Suppressor macrophage treated with lipopolysaccharide for 1 hour (primary cell): Measurements from ENCODE around the gene COBLL1.
A peak's percentile ranks its signal among the peaks of the same experiment; 100 is the strongest.

ENCODE experiments used
- DNase-seq, 3 donors: peaks; one replicate each; pipeline ENCODE4 v3.0.0-alpha.2; 2020 to 2022

COBLL1 gene

GRCh38 chr2:164706522-164706921 is 135.1 kb downstream of the COBLL1 start:
- peak; percentile 7 to 42 (median 16) for DNase-seq

- no peak for DNase-seq
Measured at GRCh38 chr2:164705412-164706167, 136.0 kb downstream of the COBLL1 start.

- DNase-seq, result no peak
Measured at GRCh38 chr2:164703915-164704706, 137.5 kb downstream of the COBLL1 start.

- DNase-seq, result no peak
Measured at GRCh38 chr2:164701565-164701964, 140.1 kb downstream of the COBLL1 start.

- DNase-seq, result no peak
Measured at GRCh38 chr2:164700390-164700789, 141.2 kb downstream of the COBLL1 start.

GRCh38 chr2:164697688-164698461 is 143.7 kb downstream of the COBLL1 start:
- DNase-seq, result peak; percentile 20 to 33 (median 21)

- DNase-seq, result no peak
Measured at GRCh38 chr2:164696634-164697033, 145.0 kb downstream of the COBLL1 start.

- DNase-seq, result no peak
Measured at GRCh38 chr2:164694275-164694695, 147.3 kb downstream of the COBLL1 start.

- DNase-seq, result no peak
Measured at GRCh38 chr2:164693834-164694233, 147.8 kb downstream of the COBLL1 start.

GRCh38 chr2:164693390-164693789 is 148.2 kb downstream of the COBLL1 start:
- DNase-seq, result no peak

- DNase-seq, result no peak
Measured at GRCh38 chr2:164692958-164693357, 148.7 kb downstream of the COBLL1 start.

GRCh38 chr2:164692114-164692513 is 149.5 kb downstream of the COBLL1 start:
- DNase-seq, result no peak

GRCh38 chr2:164691346-164691887 is 150.2 kb downstream of the COBLL1 start:
- no peak for DNase-seq

GRCh38 chr2:164690361-164690760 is 151.3 kb downstream of the COBLL1 start:
- no peak for DNase-seq

- DNase-seq, result no peak
Measured at GRCh38 chr2:164688896-164689419, 152.7 kb downstream of the COBLL1 start.

GRCh38 chr2:164681009-164681408 is 160.6 kb downstream of the COBLL1 start:
- no peak for DNase-seq

- no peak for DNase-seq
Measured at GRCh38 chr2:164678631-164679149, 162.9 kb downstream of the COBLL1 start.

GRCh38 chr2:164677733-164678132 is 163.9 kb downstream of the COBLL1 start:
- DNase-seq, result no peak

- no peak for DNase-seq
Measured at GRCh38 chr2:164677271-164677670, 164.4 kb downstream of the COBLL1 start.

GRCh38 chr2:164675687-164676086 is 165.9 kb downstream of the COBLL1 start:
- DNase-seq, result no peak

- DNase-seq, result no peak
Measured at GRCh38 chr2:164675027-164675426, 166.6 kb downstream of the COBLL1 start.

- no peak for DNase-seq
Measured at GRCh38 chr2:164671664-164672396, 169.8 kb downstream of the COBLL1 start.
